A673 (cell line): Measurements from ENCODE around the gene STIL.

Experiments
- EZH2 ChIP-seq: fragments of 200-600 bp; sonication (generic); IDR thresholded peaks from 2 replicates; pipeline ENCODE4 v1.6.1; 2017; ENCODE audit warnings: borderline replicate concordance, low read depth, mild to moderate bottlenecking, mixed read lengths, antibody characterized with exemption, low read length; ENCODE audit not compliant: poor library complexity, severe bottlenecking
- TF ChIP-seq, protein P1 (sequence below): fragments of 300-800, 200-600 bp; sonication (generic); conservative IDR thresholded peaks from 2 replicates; pipeline ENCODE4 v1.5.1; 2017; ENCODE audit warnings: low read depth, mild to moderate bottlenecking, antibody characterized with exemption, low read length, moderate library complexity, mixed read lengths

GRCh38 chr1:47229031-47229885 lies 84.7 kb downstream of the STIL start:
- TF ChIP-seq EZH2, result no peak
- TF ChIP-seq, protein P1, sequence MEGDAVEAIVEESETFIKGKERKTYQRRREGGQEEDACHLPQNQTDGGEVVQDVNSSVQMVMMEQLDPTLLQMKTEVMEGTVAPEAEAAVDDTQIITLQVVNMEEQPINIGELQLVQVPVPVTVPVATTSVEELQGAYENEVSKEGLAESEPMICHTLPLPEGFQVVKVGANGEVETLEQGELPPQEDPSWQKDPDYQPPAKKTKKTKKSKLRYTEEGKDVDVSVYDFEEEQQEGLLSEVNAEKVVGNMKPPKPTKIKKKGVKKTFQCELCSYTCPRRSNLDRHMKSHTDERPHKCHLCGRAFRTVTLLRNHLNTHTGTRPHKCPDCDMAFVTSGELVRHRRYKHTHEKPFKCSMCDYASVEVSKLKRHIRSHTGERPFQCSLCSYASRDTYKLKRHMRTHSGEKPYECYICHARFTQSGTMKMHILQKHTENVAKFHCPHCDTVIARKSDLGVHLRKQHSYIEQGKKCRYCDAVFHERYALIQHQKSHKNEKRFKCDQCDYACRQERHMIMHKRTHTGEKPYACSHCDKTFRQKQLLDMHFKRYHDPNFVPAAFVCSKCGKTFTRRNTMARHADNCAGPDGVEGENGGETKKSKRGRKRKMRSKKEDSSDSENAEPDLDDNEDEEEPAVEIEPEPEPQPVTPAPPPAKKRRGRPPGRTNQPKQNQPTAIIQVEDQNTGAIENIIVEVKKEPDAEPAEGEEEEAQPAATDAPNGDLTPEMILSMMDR, result no peak
